Dedifferentiated amniotic fluid mesenchymal stem cell (primary cell): Measurements from ENCODE around the gene ARL4D.
"Not testable (repeated sequence)": the region's sequence is repeated elsewhere in the genome, so short reads cannot be mapped to it uniquely, and the experiment has no call there.

ENCODE experiments used
- DNase-seq: peaks from one replicate; pipeline ENCODE4 v3.0.0-alpha.2; 2016; ENCODE audit errors: extremely low spot score

The ARL4D gene

GRCh38 chr17:43398724-43399595 is at the start of gene ARL4D:
Gene ARL4D (plus strand): TSS chr17:43398993. CDS start chr17:43399733, 740 bp downstream.
- DNase-seq: peak; percentile 67

- no peak for DNase-seq
Measured at GRCh38 chr17:43349142-43349541, 49.7 kb upstream of the ARL4D start.

- DNase-seq: no peak
Measured at GRCh38 chr17:43350888-43351361, 47.9 kb upstream of the ARL4D start.

- DNase-seq: no peak
Measured at GRCh38 chr17:43351691-43352090, 47.1 kb upstream of the ARL4D start.

GRCh38 chr17:43352579-43353331 is 46.0 kb upstream of the ARL4D start:
- DNase-seq: no peak

GRCh38 chr17:43353393-43353792 is 45.4 kb upstream of the ARL4D start:
- no peak for DNase-seq

- DNase-seq: no peak
Measured at GRCh38 chr17:43354371-43354770, 44.4 kb upstream of the ARL4D start.

GRCh38 chr17:43356450-43356849 is 42.3 kb upstream of the ARL4D start:
- DNase-seq: no peak

- DNase-seq: peak; percentile 96
Measured at GRCh38 chr17:43356999-43357398, 41.8 kb upstream of the ARL4D start.

GRCh38 chr17:43359469-43360110 is 39.2 kb upstream of the ARL4D start:
- no peak for DNase-seq

GRCh38 chr17:43360376-43360738 is 38.4 kb upstream of the ARL4D start:
- peak; percentile 71 for DNase-seq

GRCh38 chr17:43360739-43361505 is 37.9 kb upstream of the ARL4D start:
- peak; percentile 85 for DNase-seq

GRCh38 chr17:43363181-43363925 is 35.4 kb upstream of the ARL4D start:
- no peak for DNase-seq

- DNase-seq: no peak
Measured at GRCh38 chr17:43363926-43364285, 34.9 kb upstream of the ARL4D start.

GRCh38 chr17:43365356-43365755 is 33.4 kb upstream of the ARL4D start:
- no peak for DNase-seq

GRCh38 chr17:43365921-43366320 is 32.9 kb upstream of the ARL4D start:
- not testable (repeated sequence) for DNase-seq

- no peak for DNase-seq
Measured at GRCh38 chr17:43366891-43367736, 31.7 kb upstream of the ARL4D start.

- peak; percentile 81 for DNase-seq
Measured at GRCh38 chr17:43367737-43368242, 31.0 kb upstream of the ARL4D start.

- DNase-seq: peak; percentile 52
Measured at GRCh38 chr17:43368740-43369506, 29.9 kb upstream of the ARL4D start.
